GM18858 (cell line): Measurements from ENCODE around the gene SULT1A1.
"Not testable (repeated sequence)": the region's sequence is repeated elsewhere in the genome, so short reads cannot be mapped to it uniquely, and the experiment has no call there.

Experiments used
- ATAC-seq: cut with Tn5 transposase; IDR thresholded peaks from one replicate; pipeline ENCODE4 v1.9.1; 2021; ENCODE audit not compliant: unreplicated experiment

Gene SULT1A1

GRCh38 chr16:28609631-28610594 lies at the start of gene SULT1A1:
Gene SULT1A1 (minus strand): TSS chr16:28610044. CDS start chr16:28608855, 1,189 bp downstream.
- no peak for ATAC-seq

GRCh38 chr16:28639959-28640358 lies 30.1 kb upstream of the SULT1A1 start:
- ATAC-seq = not testable (repeated sequence)

DNA sequence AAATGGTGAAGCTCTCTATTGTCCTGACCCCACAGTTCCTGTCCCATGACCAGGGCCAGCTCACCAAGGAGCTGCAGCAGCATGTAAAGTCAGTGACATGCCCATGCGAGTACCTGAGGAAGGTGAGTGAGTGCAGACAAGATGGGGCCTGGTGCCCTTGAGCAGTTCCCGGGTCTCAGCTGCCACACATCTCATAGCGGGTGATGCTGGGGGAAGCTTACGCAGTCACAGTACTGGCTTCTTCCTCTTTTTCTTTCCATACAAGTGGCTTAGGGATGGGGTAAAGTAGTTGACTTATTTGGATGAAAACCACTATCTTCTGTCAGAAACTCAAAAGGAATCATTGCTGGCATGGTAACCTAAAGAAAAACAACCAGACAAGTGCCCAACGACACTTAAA lies 28.5 kb upstream of the SULT1A1 start:
- not testable (repeated sequence) for ATAC-seq

- not testable (repeated sequence) for ATAC-seq
Measured at GRCh38 chr16:28637765-28638164, 27.9 kb upstream of the SULT1A1 start, which contains the start of gene NPIPB8. Gene NPIPB8 (plus strand): TSS chr16:28638065. CDS start chr16:28638361, 296 bp downstream.

DNA sequence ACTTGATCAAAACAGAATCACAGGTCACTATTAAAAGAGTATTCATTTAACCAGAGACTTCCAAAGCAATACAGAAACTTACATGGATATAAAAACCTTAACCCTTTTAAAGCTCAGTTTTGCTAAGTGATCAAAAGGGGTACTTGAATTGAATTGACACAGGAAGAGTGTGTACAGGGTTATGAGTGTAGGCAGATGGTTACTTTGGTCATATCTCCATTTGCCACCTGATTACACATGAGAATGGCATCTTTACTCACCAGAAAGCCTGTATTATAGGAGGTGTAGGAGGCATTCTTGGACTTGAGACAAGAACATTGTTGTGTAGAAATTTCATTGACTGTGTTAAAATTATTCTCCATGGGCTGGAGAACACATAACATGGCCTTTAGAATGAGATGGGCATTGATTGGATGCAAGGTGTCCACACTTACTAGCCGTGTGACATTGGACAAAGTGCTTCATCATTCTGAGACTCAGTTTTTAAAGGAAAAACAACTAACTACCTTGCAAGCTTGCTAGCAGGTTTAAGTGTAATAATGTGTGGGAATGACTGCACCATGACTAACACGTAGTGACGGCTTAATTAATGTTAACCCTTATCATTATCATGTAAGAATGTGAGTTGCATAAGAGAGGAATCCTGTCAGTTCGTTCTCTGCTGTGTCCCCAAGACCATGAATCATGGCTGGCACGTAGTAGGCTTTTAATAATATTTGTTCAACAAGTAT lies 26.4 kb upstream of the SULT1A1 start:
- not testable (repeated sequence) for ATAC-seq

- ATAC-seq = not testable (repeated sequence)
Measured at GRCh38 chr16:28630905-28631304, 21.1 kb upstream of the SULT1A1 start.

DNA sequence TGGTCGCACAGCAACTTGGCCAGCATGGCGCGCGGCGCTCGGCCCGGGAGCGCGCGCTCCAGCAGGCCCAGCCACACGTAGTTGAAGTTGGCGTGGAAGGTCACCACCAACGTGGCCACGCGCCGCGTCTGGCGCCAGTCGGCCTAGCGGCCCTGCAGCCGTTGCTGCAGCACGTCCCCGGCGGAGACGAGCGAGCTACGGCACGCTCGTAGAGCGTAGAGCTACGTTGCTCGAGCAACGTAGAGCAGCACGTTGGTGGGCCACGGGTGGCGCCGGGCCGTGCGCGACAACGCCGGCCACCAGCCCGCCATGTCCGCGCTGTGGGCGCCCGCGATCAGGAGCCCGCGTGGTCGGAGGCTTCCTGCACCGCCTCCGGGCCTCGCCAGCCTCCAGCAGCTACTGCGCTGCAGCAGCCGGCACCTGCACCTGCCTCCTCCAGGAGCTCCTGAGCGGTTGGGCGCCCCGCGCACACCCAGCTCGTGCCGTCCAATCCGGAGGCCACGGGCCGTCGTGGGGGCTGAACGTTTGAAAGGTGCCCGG lies 13.4 kb upstream of the SULT1A1 start:
- ATAC-seq = no peak

- ATAC-seq = not testable (repeated sequence)
Measured at GRCh38 chr16:28622532-28623171, 12.8 kb upstream of the SULT1A1 start.

DNA sequence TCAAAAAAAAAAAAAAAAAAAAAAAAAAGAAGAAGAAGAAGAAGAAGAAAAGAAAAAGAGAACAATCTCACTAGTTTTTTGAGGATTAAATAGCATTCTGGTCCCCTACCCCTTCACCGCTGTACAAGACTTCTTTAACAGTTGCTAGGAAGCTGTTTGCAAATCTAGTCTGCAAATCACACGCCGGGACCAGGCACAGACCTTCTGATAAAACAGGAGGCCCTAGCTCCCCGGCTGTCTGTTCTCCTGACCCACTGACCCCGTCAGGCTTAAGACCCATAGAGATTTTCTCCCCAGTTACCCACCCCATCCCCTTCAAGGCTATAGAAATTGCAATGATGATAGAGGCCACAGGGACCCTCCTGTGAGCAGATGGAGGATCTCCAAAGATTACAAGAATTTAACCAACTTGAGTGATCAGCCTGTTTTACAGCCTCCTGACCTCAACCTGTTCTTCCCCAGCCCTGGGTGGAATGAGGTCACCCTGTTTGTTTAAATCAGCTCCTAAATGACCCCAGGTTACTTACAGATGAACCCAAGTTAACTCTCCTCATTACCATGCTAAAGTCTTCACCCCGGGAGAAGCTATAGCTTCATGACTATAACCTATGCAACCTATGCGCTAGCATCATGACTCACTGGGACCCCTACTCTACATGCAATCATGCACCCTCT lies 11.8 kb upstream of the SULT1A1 start:
- no peak for ATAC-seq

- not testable (repeated sequence) for ATAC-seq
Measured at GRCh38 chr16:28620316-28620715, 10.5 kb upstream of the SULT1A1 start.

- no peak for ATAC-seq
Measured at GRCh38 chr16:28617874-28618273, 8.0 kb upstream of the SULT1A1 start.

GRCh38 chr16:28616636-28617035 lies 6.8 kb upstream of the SULT1A1 start:
- ATAC-seq = no peak

DNA sequence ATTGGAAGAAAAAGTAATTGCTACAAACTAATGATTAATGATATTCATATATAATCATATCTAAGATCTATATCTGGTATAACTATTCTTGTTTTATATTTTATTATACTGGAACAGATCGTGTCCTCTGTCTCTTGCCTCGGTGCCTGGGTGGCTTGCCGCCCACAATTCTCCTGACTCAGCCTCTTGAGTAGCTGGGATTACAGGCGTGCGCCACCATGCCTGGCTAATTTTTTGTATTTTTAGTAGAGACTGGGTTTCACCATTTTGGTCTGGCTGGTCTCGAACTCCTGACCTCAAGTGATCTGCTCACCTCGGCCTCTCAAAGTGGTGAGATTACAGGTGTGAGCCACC lies 6.4 kb upstream of the SULT1A1 start:
- ATAC-seq = not testable (repeated sequence)

GRCh38 chr16:28615486-28616223 lies 5.8 kb upstream of the SULT1A1 start:
- ATAC-seq = not testable (repeated sequence)

- ATAC-seq = not testable (repeated sequence)
Measured at GRCh38 chr16:28614561-28614960, 4.7 kb upstream of the SULT1A1 start.

DNA sequence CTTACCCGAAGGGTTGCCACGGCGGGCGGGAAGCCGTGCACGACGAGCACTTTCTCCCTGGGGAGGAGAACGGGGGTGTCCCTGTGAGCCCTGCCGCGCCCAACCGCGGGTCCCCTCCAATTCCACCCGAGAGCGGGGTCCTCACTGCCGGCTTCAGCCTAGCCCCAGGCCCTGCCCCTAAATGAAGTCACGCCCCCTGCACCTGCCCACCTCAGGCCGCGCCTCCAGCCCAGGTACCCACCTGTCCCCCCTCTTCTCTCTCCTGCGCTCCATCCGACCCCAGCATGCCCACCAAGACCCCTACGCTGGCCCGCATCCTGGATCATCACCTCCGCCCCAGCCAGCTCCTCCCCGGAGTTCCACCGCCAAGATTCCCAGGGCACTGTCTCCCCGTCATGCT lies 4.1 kb upstream of the SULT1A1 start:
- not testable (repeated sequence) for ATAC-seq

- ATAC-seq = not testable (repeated sequence)
Measured at GRCh38 chr16:28612359-28613280, 2.8 kb upstream of the SULT1A1 start.

GRCh38 chr16:28610595-28611191 lies 849 bp upstream of the SULT1A1 start:
- no peak for ATAC-seq
